ENCODE results near the gene PARP1.
"Not testable (repeated sequence)": the region's sequence is repeated elsewhere in the genome, so short reads cannot be mapped to it uniquely, and the experiment has no call there.

Gene PARP1

GRCh38 chr1:226351709-226352108 lies 56.2 kb downstream of the PARP1 start:
- DNase-seq = no peak

DNA sequence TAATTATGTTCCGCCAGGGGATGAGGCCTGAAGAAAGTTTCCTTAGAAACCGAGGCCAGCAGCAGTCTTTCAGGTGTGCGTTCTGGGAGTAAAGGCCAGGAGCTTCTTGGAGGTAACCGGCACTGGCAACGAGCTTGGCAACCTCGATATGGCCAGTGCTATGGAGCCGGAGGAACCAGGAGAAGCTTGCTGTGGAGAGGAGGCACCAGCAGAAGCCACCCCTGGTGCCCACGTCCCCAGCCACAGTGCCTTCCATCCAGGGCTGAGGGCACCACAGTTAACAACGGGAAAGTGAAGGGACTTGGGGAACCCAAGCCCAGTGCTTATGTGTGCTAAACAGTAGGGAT lies 57.4 kb downstream of the PARP1 start:
- no peak for DNase-seq
- ATAC-seq = no peak

More at GRCh38 chr1:226351709-226352108, 56.2 kb downstream of the PARP1 start:
- ATAC-seq = no peak

DNA sequence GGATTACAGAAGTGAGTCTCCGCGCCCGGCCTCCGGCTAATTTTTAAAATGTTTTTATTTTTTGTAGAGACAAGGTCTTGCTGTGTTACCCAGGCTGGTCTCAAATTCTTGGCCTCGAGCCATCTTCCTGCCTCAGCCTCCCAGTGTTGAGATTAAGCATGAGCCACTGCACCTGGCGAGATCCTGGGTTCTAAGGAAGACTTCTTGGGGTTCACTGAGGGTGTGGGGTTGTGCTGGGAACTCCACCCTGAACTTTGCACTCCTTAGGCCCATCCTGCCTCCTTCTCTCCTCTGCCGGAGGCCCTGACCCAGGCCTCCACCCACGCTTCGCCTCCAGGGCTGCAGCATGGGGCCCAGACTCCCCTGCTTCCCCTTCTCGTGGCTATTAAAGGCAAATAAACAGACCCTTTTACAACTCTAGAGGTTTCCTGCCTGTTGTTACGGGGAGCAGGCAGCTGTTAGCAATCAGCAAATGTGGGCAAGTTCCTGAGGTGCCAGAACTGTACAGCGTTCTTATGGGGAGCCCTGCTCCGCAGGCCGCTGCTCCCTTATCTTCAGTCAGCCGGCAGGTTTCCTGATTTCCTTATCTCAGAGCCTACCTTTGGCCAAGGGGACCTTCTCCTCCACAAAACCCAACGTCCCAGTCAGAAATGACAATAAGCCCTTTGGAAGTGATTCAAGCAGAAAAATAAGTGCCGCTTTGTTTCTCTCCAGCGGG lies 57.9 kb downstream of the PARP1 start:
- DNase-seq = no peak

DNA sequence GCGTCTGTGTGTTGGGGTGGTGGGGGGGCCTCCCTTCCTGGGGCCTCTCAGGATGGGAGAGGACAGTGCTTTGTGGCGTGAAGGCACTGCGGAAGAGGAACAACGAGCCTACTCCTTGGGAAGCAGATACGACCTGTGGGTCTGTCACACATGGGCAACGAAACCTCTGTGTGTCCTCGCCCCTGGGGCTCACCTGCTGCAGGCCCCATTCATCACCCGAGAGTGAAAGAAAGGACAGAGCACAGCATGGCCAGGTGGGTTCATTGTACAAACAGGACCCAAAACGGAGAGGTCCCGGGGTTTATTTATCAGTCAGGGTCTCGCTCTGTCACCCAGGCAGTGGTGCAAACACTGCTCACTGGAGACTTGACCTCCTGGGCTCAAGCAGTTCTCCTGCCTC lies 58.8 kb downstream of the PARP1 start:
- no peak for ATAC-seq
- no peak for DNase-seq

More for the DNA sequence above, 57.9 kb downstream of the PARP1 start:
- no peak for ATAC-seq

GRCh38 chr1:226344441-226345259 lies 63.2 kb downstream of the PARP1 start:
- ATAC-seq (no peak), DNase-seq (no peak)

DNA sequence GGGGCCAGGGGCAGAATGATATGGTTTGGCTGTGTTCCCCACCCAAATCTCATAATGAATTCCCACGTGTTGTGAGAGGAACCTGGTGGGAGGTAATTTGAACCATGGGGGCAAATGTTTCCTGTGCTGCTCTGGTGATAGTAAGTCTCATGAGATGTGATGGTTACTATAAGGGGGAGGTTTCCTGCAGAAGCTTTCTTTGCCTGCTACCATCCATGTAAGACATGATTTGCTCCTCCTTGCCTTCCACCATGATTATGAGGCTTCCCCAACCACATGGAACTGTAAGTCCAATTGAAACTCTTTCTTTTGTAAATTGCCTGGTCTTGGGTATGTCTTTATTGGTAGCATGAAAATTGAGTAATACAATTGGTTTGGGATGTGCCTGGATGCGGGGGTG lies 65.2 kb downstream of the PARP1 start:
- DNase-seq (no peak), ATAC-seq (no peak)

DNA sequence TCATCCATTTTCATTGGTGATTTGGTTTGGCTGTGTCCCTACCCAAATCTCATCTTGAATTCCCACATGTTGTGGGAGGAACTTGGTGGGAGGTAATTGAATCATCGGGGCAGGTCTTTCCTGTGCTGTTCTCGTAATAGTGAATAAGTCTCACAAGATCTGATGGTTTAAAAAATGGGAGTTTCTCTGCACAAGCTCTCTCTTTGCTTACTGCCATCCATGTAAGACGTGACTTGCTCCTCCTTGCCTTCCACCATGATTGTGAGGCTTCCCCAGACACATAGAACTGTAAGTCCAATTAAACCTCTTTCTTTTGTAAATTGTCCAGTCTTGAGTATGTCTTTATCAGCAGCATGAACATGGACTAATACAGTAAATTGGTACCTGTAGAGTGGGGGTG lies 67.8 kb downstream of the PARP1 start:
- DNase-seq, ATAC-seq: not testable (repeated sequence)

DNA sequence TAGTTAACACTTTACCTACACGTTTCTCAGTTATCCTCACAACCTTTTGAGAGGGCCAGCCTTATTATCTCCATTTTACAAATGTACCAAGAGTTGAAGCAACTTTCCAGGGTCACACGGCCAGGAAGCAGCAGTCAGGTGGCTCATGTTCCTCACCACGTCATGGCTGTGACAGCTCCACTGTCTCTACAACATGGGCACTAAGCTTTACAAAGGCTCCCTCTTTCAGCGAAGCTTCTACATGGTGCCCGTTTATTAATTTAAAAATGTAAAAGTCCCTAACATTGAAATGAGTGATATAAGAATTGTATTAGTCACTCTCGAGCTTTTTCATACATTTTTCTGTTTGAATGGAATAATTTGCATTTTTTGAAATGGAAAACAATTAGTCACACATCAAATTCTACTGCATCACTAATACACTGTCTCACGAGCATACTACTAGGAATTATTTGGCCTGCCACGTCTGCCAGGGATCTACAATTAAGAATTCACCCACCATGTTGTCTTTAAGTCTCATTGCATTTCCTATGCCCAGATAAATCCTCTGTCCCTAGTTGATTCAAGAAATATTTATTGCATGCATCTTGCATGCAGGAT lies 70.5 kb downstream of the PARP1 start:
- DNase-seq (no peak), ATAC-seq (peak; percentile 52)

DNA sequence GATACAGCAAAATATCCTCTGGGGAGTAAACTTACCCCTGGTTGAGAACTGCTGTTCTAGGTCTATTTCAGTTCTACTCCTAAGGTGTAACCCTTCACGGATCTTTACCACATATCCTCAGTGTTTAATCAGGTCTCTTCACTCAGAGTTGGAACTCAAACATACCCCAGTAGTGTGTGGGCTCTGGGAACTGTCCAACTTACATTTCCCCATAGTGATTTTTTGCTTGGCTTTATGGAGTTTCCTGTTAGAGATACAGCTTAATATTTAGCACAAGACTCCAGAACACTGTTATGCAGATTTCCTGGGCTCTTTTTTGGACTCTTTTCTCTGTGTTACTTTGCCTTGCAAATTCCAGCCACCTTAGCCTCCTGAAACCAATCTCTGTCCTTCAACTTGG lies 72.2 kb downstream of the PARP1 start:
- no peak for ATAC-seq
- DNase-seq = no peak

GRCh38 chr1:226332947-226333346 lies 74.9 kb downstream of the PARP1 start:
- ATAC-seq = no peak
- no peak for DNase-seq

DNA sequence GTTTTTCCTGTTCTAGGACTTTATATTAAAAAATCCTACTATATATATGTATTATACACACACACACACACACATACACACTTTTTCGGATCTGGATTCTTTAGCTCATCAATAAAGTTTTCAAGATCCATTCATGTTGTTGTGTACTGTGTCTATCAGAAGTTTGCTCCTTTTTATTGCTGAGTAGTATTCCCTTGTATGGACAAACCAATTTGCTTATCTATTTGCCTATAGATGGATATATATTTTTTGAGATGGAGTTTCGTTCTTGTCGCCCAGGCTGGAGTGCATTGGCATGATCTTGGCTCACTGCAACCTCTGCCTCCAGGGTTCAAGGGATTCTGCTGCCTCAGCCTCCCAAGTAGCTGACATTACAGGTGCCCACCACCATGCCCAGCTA lies 78.7 kb downstream of the PARP1 start:
- ATAC-seq (no peak), DNase-seq (no peak)

GRCh38 chr1:226327761-226328162 lies 80.1 kb downstream of the PARP1 start:
- DNase-seq (no peak), ATAC-seq (no peak)

GRCh38 chr1:226325178-226325577 lies 82.7 kb downstream of the PARP1 start:
- ATAC-seq = no peak
- DNase-seq = no peak

GRCh38 chr1:226324479-226324878 lies 83.4 kb downstream of the PARP1 start:
- ATAC-seq = no peak
- no peak for DNase-seq

GRCh38 chr1:226322986-226323385 lies 84.9 kb downstream of the PARP1 start:
- no peak for ATAC-seq
- DNase-seq = no peak

GRCh38 chr1:226320930-226321329 lies 87.0 kb downstream of the PARP1 start:
- DNase-seq (no peak), ATAC-seq (no peak)

DNA sequence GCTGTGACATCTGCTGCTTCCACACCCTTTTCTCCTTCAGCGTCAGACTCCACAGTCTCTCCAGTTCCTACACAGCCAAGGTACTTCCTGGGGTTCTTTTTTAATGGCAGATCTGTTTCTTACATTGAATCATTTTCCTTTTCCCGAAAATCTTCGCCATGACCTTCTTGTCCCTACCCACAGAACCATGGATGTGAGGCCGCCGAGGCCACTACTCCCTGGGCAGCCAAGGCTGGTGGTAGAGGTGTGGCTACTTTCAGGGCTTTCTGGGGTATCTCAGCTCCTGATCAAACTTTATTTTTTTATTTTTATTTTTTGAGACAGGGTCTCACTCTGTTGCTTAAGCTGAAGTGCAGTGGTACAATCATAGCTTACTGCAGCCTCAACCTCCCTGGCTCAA lies 89.4 kb downstream of the PARP1 start:
- DNase-seq (no peak), ATAC-seq (no peak)

GRCh38 chr1:226314055-226314454 lies 93.8 kb downstream of the PARP1 start:
- DNase-seq (no peak), ATAC-seq (no peak)

GRCh38 chr1:226312065-226312464 lies 95.8 kb downstream of the PARP1 start:
- DNase-seq = no peak
- ATAC-seq = no peak

GRCh38 chr1:226311376-226311775 lies 96.5 kb downstream of the PARP1 start:
- DNase-seq = no peak
- no peak for ATAC-seq
